Sigmoid colon (tissue), 7 donors: ENCODE results near the gene MEGF11. TPM values are rescaled to one million over a fixed set of nuclear protein-coding genes. Genes with fewer than 3 reads are reported as not detected.

ENCODE experiments used
- DNase-seq: peaks from one replicate; pipeline ENCODE4 v3.0.0-alpha.2; 2019
- H3K27ac ChIP-seq, 4 donors: fragments of 200-600 bp; sonication (generic); one replicate each; pipeline ENCODE4 v1.5.1; 2016 to 2019; ENCODE audit warnings: mild to moderate bottlenecking in 1 of 4
- H3K27me3 ChIP-seq, 3 donors: fragments of 200-600 bp; sonication (generic); one replicate each; pipeline ENCODE4 v1.5.1; 2019; ENCODE audit warnings: mild to moderate bottlenecking in 1 of 3
- H3K36me3 ChIP-seq, 4 donors: fragments of 200-600 bp; sonication (generic); one replicate each; pipeline ENCODE4 v1.5.1; 2016 to 2019
- H3K4me1 ChIP-seq, 4 donors: fragments of 200-600 bp; sonication (generic); one replicate each; pipeline ENCODE4 v1.5.1; 2017 to 2019
- H3K4me3 ChIP-seq, 4 donors: fragments of 200-600 bp; sonication (generic); one replicate each; pipeline ENCODE4 v1.5.1; 2017 to 2019; ENCODE audit warnings: mild to moderate bottlenecking in 2 of 4, moderate library complexity in 1 of 4
- H3K9me3 ChIP-seq, 4 donors: fragments of 200-600 bp in 3 of 4; sonication (generic) in 3 of 4; one replicate each; pipeline versions ENCODE4 v1.5.1 to v1.6.1; 2013 to 2019
- EP300 ChIP-seq, 4 donors: sonication (generic); formaldehyde crosslinking; IDR thresholded peaks; one replicate each; pipeline ENCODE4 v1.6.1; 2017; ENCODE audit warnings: antibody characterized with exemption in 4 of 4
- POLR2A ChIP-seq, 2 donors: fragments of 450-650 bp; IDR thresholded peaks; one replicate each; pipeline ENCODE4 v1.6.1; 2016; ENCODE audit warnings: antibody characterized with exemption in 2 of 2, mild to moderate bottlenecking in 2 of 2, moderate library complexity in 2 of 2
- POLR2AphosphoS5 ChIP-seq, 4 donors: sonication (generic); formaldehyde crosslinking; IDR thresholded peaks; one replicate each; pipeline ENCODE4 v1.6.1; 2017; ENCODE audit warnings: antibody characterized with exemption in 4 of 4
- WGBS, 2 donors: extraction: QIAGEN DNeasy Blood & Tissue Kit; methylation state at CpG; one replicate each; pipeline ENCODE4 v1.1.7; 2013; 5-methylcytosine and 5-hydroxymethylcytosine counted together
- intact Hi-C: fragments of 100-400 bp; cut with DNase I; formaldehyde crosslinking; loops from one replicate; pipeline ENCODE4 v1.15.1; 2023
- polyA plus RNA-seq, 3 donors: library from polyadenylated mRNA; stranded (reverse); fragments of 200-250 nt; gene quantifications; one replicate each; pipeline ENCODE4 v1.2.3, GENCODE V29; 2013
- total RNA-seq, 4 donors: library from RNA; depleted of rRNA; stranded (reverse); fragments of >200 nt; gene quantifications; one replicate each; pipeline ENCODE4 v1.1.0, GENCODE V29; 2016
- TF ChIP-seq, protein P1 (sequence below), 4 experiments: fragments of 450-650 bp in 3 of 4; fragments of 200-600 bp in 1 of 4; IDR thresholded peaks; one replicate each; pipeline ENCODE4 v1.5.1; 2016 to 2019; ENCODE audit warnings: antibody characterized with exemption in 4 of 4, mild to moderate bottlenecking in 3 of 4, moderate library complexity in 2 of 4
- donor health status: healthy with polysubstance abuse.
- donor health status: Bipolar disorder and iron deficiency.
- donor health status: healthy.

MEGF11 gene
- total and polyA plus RNA-seq, 7 donors = 0.04 TPM; not detected in 6

DNA sequence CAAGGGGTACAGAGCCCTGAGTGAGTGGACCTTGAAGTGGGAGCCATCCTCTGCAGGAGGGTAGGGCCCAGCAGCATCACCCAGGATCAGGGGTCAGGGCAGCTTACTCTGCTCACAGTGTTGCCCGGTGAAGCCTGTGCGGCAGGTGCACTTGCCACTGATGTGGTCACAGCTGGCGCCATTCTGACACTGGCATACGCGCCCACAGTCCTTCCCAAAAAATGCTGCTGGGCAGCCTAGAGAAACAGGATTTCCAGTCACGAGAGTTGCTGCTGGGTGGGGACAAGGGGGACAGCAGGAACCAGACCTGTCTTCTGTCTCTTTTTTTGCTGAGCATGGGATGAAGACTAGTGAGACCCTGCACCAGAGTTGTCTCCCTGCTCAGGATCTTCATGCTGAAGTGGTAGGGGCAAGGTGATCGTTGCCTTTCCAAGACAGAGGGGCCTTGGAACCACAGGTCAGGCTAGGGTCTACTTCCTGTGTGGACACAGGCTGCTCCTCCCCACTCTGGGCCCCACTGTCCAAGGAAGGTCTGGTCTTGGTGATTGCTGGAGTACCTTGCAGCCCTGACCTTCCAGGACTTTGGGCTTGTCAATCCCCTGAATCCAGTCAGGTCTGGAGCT lies 337.4 kb downstream of the MEGF11 start:
- Histone ChIP-seq H3K4me1 (peaks cover 0 to 10% (median 7%) of the 10 kb centered on the region in 4 donors), H3K27ac (no peak overlapping the region), H3K36me3 (peaks cover 0 to 10% (median 2%) of the 10 kb centered on the region in 4 donors), H3K27me3 (no peaks in the 10 kb centered on the region), H3K4me3 (no peak overlapping the region), H3K9me3 (no peaks in the 10 kb centered on the region)
- intact Hi-C loops = no loop called here
- TF ChIP-seq POLR2AphosphoS5 (IDR thresholded peaks at IDR 0.05) = no peak
- TF ChIP-seq, protein P1, sequence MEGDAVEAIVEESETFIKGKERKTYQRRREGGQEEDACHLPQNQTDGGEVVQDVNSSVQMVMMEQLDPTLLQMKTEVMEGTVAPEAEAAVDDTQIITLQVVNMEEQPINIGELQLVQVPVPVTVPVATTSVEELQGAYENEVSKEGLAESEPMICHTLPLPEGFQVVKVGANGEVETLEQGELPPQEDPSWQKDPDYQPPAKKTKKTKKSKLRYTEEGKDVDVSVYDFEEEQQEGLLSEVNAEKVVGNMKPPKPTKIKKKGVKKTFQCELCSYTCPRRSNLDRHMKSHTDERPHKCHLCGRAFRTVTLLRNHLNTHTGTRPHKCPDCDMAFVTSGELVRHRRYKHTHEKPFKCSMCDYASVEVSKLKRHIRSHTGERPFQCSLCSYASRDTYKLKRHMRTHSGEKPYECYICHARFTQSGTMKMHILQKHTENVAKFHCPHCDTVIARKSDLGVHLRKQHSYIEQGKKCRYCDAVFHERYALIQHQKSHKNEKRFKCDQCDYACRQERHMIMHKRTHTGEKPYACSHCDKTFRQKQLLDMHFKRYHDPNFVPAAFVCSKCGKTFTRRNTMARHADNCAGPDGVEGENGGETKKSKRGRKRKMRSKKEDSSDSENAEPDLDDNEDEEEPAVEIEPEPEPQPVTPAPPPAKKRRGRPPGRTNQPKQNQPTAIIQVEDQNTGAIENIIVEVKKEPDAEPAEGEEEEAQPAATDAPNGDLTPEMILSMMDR (IDR thresholded peaks at IDR 0.05) = no peak
- TF ChIP-seq POLR2A (IDR thresholded peaks at IDR 0.05) = no peak
- TF ChIP-seq EP300 (IDR thresholded peaks at IDR 0.05) = no peak
- WGBS, 2 donors = 81 to 85% methylated on average over 7 of the region's 7 CpGs
- no peak for DNase-seq

DNA sequence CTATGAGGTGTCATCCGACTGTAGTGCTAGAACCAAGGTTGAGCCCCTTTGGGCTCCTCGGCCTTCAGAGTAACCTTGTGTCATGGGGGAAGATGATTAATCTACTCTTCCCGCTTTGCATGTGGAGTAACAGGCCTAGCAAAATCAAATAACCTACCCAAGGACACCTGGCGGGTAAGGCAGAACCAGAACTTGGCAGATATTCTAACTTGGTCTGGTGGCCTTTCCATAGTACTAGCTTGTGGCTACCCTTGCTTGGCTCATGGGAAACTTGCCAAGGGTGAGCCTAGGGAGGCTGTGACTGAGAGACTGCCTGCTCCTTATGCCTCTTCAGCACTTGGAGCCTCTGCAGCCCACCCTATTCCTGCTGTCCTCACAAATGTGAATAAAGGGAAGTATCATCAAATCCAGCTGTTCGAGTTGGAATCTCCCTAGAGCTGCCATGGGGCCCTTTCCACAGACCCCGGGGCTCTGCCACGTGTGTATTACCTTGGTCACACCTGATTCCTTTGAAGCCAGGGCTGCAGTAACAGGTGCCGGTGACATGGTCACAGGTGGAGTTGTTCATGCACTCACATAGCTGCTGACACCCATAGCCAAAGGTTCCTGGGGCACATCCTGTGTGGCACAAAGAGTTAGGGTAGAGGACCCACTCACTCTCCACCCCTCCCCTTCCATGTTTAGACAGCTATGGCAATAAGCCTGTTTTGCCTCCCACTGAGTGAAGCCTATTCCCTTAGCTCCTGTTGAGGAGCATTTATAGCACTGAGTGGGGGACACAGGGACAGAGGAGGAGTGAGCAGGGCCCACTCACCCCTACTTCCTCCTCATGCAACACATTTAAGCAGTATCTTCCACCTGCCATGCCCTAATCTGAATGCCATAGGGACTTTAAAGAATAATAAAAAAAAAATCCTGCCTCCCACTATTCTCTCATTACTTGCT lies 338.3 kb downstream of the MEGF11 start:
- TF ChIP-seq POLR2AphosphoS5 (IDR thresholded peaks at IDR 0.05) (no peak), POLR2A (IDR thresholded peaks at IDR 0.05) (no peak), EP300 (IDR thresholded peaks at IDR 0.05) (no peak)
- TF ChIP-seq, protein P1 (IDR thresholded peaks at IDR 0.05) = no peak
- intact Hi-C loops = no loop called here
- H3K4me3 ChIP-seq = no peak overlapping the region
- DNase-seq = no peak
- peaks cover 0 to 19% (median 2%) of the 10 kb centered on the region in 4 donors for H3K36me3 ChIP-seq
- 83% methylated on average over 8 of the region's 8 CpGs for WGBS, 2 donors
- no peaks in the 10 kb centered on the region for H3K9me3 ChIP-seq
- peaks cover 0 to 10% (median 7%) of the 10 kb centered on the region in 4 donors for H3K4me1 ChIP-seq
- H3K27me3 ChIP-seq = no peaks in the 10 kb centered on the region
- no peak overlapping the region for H3K27ac ChIP-seq

DNA sequence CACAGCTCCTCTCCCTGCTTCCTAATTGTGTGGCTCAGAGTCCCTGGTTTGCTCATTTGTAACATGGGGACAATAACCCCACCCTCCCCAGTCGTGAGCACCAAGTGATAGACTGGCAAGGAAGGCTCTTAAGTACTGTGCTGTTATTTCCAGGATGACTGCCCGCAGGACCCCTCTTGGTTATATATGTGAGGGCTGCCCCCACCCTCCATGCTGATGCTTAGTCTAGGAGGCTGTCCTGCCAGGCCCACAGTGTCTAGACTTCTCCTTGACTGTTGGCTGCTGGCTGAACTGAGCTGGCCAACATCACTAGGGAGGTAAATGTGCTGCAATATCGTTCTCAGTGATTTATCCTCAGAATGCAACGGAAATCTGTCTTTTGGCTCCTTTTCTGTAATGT lies 339.2 kb downstream of the MEGF11 start:
- no peak overlapping the region for H3K4me3 ChIP-seq
- H3K9me3 ChIP-seq = no peaks in the 10 kb centered on the region
- no peak overlapping the region for H3K27ac ChIP-seq
- WGBS, 2 donors = 83 to 84% methylated on average over 4 of the region's 4 CpGs
- DNase-seq = no peak
- H3K27me3 ChIP-seq = no peaks in the 10 kb centered on the region
- H3K4me1 ChIP-seq = peaks cover 0 to 10% (median 7%) of the 10 kb centered on the region in 4 donors
- TF ChIP-seq, protein P1 (IDR thresholded peaks at IDR 0.05) = no peak
- TF ChIP-seq POLR2A (IDR thresholded peaks at IDR 0.05) (no peak), POLR2AphosphoS5 (IDR thresholded peaks at IDR 0.05) (no peak), EP300 (IDR thresholded peaks at IDR 0.05) (no peak)
- H3K36me3 ChIP-seq = peaks cover 0 to 21% (median 2%) of the 10 kb centered on the region in 4 donors
- intact Hi-C loops = no loop called here

DNA sequence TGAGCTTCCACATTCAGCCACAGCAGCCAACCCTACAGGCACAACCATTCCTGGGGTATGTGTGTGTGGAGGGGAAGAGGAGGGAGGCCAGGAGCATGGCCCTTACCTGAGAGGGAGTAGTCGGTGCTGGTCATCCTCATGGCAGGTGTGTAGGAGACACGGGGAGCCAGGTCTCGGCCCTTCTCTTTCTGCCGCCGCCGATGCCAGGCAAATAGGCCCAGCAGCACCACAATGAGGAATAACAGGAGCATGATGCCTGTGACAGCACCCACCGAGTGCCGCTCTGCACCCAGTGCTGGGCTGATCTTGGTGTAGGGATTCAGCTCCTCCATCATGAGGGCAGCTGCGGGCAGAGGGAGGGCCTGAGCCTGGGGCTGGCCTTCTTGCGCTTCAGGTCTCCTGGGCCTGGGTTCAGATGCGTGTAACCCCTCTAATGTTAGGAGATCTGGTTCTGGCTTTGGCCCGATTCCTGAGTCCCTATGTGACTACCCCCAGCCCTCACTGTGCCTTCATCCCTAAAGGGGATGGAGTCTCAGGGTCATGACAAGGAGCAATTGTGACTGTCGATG lies 339.8 kb downstream of the MEGF11 start:
- no peaks in the 10 kb centered on the region for H3K9me3 ChIP-seq
- WGBS, 2 donors = 95% methylated on average over 13 of the region's 13 CpGs
- H3K27ac ChIP-seq = no peak overlapping the region
- H3K4me3 ChIP-seq = no peak overlapping the region
- TF ChIP-seq POLR2AphosphoS5 (IDR thresholded peaks at IDR 0.05) (no peak), POLR2A (IDR thresholded peaks at IDR 0.05) (no peak), EP300 (IDR thresholded peaks at IDR 0.05) (no peak)
- TF ChIP-seq, protein P1 (IDR thresholded peaks at IDR 0.05) = no peak
- H3K27me3 ChIP-seq = no peaks in the 10 kb centered on the region
- intact Hi-C loops = no loop called here
- H3K4me1 ChIP-seq = peaks cover 0 to 10% (median 7%) of the 10 kb centered on the region in 4 donors
- H3K36me3 ChIP-seq = peaks cover 0 to 21% (median 2%) of the 10 kb centered on the region in 4 donors
- no peak for DNase-seq
